Liver (tissue), 9 donors: ENCODE measurements around the gene TMIGD1. TPM values are rescaled to one million over a fixed set of nuclear protein-coding genes. Genes with fewer than 3 reads are reported as not detected.

Experiments
- DNase-seq: peaks from one replicate; pipeline ENCODE4 v3.0.0-alpha.2; 2017; ENCODE audit warnings: low spot score
- H3K27ac ChIP-seq, 2 donors: one replicate each; pipeline ENCODE4 v1.7.0; 2013; ENCODE audit warnings: inconsistent platforms in 2 of 2, low read length in 2 of 2, control low read depth in 1 of 2, low read depth in 1 of 2, mild to moderate bottlenecking in 1 of 2
- H3K27me3 ChIP-seq, 4 donors: one replicate each; pipeline versions ENCODE4 v1.6.1 to v1.7.0; 2013; ENCODE audit warnings: low read length in 3 of 4, inconsistent platforms in 1 of 4, mild to moderate bottlenecking in 1 of 4, moderate library complexity in 1 of 4; ENCODE audit not compliant: control insufficient read depth in 4 of 4, insufficient read depth in 4 of 4
- H3K36me3 ChIP-seq, 4 donors: one replicate each; pipeline versions ENCODE4 v1.6.1 to v1.7.0; 2013; ENCODE audit warnings: low read length in 3 of 4, mild to moderate bottlenecking in 3 of 4, low read depth in 1 of 4, moderate library complexity in 1 of 4; ENCODE audit not compliant: control insufficient read depth in 4 of 4, insufficient read depth in 3 of 4
- H3K4me1 ChIP-seq, 4 donors: one replicate each; pipeline versions ENCODE4 v1.6.1 to v1.7.0; 2013; ENCODE audit warnings: low read length in 3 of 4, mild to moderate bottlenecking in 3 of 4, moderate library complexity in 1 of 4; ENCODE audit not compliant: control insufficient read depth in 4 of 4, insufficient read depth in 4 of 4
- H3K4me3 ChIP-seq, 3 donors: one replicate each; pipeline versions ENCODE4 v1.6.1 to v1.7.0; 2013; ENCODE audit warnings: low read length in 3 of 3, control low read depth in 1 of 3, low read depth in 1 of 3, mild to moderate bottlenecking in 1 of 3
- H3K9ac ChIP-seq, 2 donors: one replicate each; pipeline ENCODE4 v1.7.0; 2013; ENCODE audit warnings: low read length in 2 of 2, mild to moderate bottlenecking in 2 of 2, moderate library complexity in 2 of 2, control low read depth in 1 of 2, low read depth in 1 of 2
- H3K9me3 ChIP-seq, 4 donors: one replicate each; pipeline versions ENCODE4 v1.6.1 to v1.7.0; 2013; ENCODE audit warnings: low read length in 3 of 4; ENCODE audit not compliant: control insufficient read depth in 4 of 4
- EGR1 ChIP-seq, 2 donors: IDR thresholded peaks; 2 replicates each; pipeline ENCODE4 v1.6.1; 2016 to 2018; ENCODE audit warnings: antibody characterized with exemption in 2 of 2, low read depth in 2 of 2
- FOXA1 ChIP-seq: IDR thresholded peaks from 2 replicates; pipeline ENCODE4 v1.6.1; 2016; ENCODE audit warnings: antibody characterized with exemption
- FOXA2 ChIP-seq: IDR thresholded peaks from 2 replicates; pipeline ENCODE4 v1.6.1; 2016; ENCODE audit warnings: antibody characterized with exemption
- GABPA ChIP-seq, 2 donors: IDR thresholded peaks in 1 of 2; conservative IDR thresholded peaks in 1 of 2; 2 replicates each; pipeline ENCODE4 v1.6.1; 2016; ENCODE audit warnings: antibody characterized with exemption in 2 of 2, mild to moderate bottlenecking in 1 of 2, moderate library complexity in 1 of 2
- HNF4A ChIP-seq, 2 donors: conservative IDR thresholded peaks; 2 replicates each; pipeline ENCODE4 v1.6.1; 2016; ENCODE audit warnings: antibody characterized with exemption in 2 of 2, mild to moderate bottlenecking in 2 of 2
- HNF4G ChIP-seq: IDR thresholded peaks from 2 replicates; pipeline ENCODE4 v1.6.1; 2016; ENCODE audit warnings: antibody characterized with exemption
- JUND ChIP-seq, 2 donors: IDR thresholded peaks; 2 replicates each; pipeline ENCODE4 v1.6.1; 2016; ENCODE audit warnings: antibody characterized with exemption in 2 of 2
- REST ChIP-seq: IDR thresholded peaks from 2 replicates; pipeline ENCODE4 v1.6.1; 2016; ENCODE audit warnings: antibody characterized with exemption, mild to moderate bottlenecking
- RXRA ChIP-seq, 2 donors: IDR thresholded peaks; 2 replicates each; pipeline ENCODE4 v1.6.1; 2017 to 2018; ENCODE audit warnings: antibody characterized with exemption in 2 of 2, mild to moderate bottlenecking in 1 of 2
- SP1 ChIP-seq: IDR thresholded peaks from 2 replicates; pipeline ENCODE4 v1.6.1; 2018; ENCODE audit warnings: antibody characterized with exemption, mild to moderate bottlenecking
- TAF1 ChIP-seq: conservative IDR thresholded peaks from 2 replicates; pipeline ENCODE4 v1.6.1; 2016; ENCODE audit warnings: antibody characterized with exemption, mild to moderate bottlenecking
- YY1 ChIP-seq: IDR thresholded peaks from 2 replicates; pipeline ENCODE4 v1.6.1; 2016; ENCODE audit warnings: antibody characterized with exemption, mild to moderate bottlenecking
- WGBS: extraction: QIAGEN DNeasy Blood & Tissue Kit; methylation state at CpG from one replicate; pipeline ENCODE4 v1.1.7; 2013; 5-methylcytosine and 5-hydroxymethylcytosine counted together
- polyA plus RNA-seq, 2 donors: library from polyadenylated mRNA; stranded (reverse) in 1 of 2; unstranded in 1 of 2; fragments of 200-250 nt in 1 of 2; fragments of >200 nt in 1 of 2; fragmentation: Nextera tagmentation in 1 of 2; extraction: Ambion mirVana in 1 of 2; gene quantifications; one replicate each; pipeline versions ENCODE4 v1.2.1 to v1.2.3, GENCODE V29; 2013 to 2015
- total RNA-seq, 2 donors: library from RNA; depleted of rRNA; stranded (reverse); fragments of >200 nt; gene quantifications; one replicate each; pipeline ENCODE4 v1.2.3, GENCODE V29; 2014
- TF ChIP-seq, protein P1 (sequence below): IDR thresholded peaks from 2 replicates; pipeline ENCODE4 v1.6.1; 2016; ENCODE audit warnings: antibody characterized with exemption
- TF ChIP-seq, protein P2 (sequence below): IDR thresholded peaks from 2 replicates; pipeline ENCODE4 v1.6.1; 2016; ENCODE audit warnings: antibody characterized with exemption
- TF ChIP-seq, protein P3 (sequence below): fragments of 150-350 bp; IDR thresholded peaks from 2 replicates; pipeline ENCODE4 v1.5.1; 2017; ENCODE audit warnings: improper control_type of control experiment, low read depth, low read length; ENCODE audit not compliant: missing input control
- TF ChIP-seq, protein P4 (sequence below): IDR thresholded peaks from 2 replicates; pipeline ENCODE4 v1.6.1; 2016; ENCODE audit warnings: antibody characterized with exemption
- donor health status: healthy.
- donor health status: healthy.
- donor health status: healthy.
- donor health status: healthy.
- donor health status: healthy.

The TMIGD1 gene
- total and polyA plus RNA-seq, 4 donors: not detected

DNA sequence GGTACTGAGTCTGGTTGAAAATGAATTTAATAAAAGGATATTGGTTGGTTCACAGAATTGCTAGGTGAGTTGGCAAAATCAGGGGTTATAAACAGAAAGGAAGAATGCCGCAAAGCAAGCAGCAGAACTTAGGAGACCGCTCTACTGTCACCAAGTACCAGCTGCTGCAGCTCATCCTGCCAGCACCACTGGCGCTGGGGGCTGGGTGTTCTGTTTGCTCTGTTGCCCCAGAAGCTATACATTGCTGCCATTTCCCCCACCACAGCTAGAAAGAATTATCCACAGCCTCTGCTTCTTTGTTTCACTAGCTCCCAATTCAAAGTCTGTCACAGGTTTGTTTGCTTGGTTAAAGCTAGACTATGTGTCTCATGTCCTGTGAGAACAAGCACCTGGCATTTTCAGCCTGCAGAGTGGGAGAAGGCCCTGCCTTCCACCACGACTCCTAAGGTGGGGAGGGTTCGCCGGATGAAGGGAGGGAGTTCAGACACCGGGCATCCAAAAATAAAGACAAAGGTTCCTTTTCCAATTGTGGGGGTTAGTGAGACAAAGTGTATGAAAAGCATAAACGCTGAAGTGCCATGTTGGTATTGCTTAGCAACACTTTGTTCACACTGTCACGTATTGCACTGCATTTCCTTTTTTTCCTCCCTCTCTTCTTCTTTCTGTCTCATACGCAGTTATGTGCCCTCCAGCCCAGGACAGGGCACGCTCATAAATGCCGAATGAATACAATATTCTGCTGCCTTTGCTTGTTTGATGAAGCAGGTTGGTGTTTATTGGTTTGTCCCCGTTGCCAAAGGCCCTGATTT, 35.3 kb upstream of the TMIGD1 start:
- no peak for DNase-seq
- Histone ChIP-seq H3K27ac (no peak overlapping the region), H3K9me3 (no peaks in the 10 kb centered on the region)

GRCh38 chr17:30366536-30366935, 32.7 kb upstream of the TMIGD1 start:
- Histone ChIP-seq H3K9me3 (peaks cover 0 to 5% (median 2%) of the 10 kb centered on the region in 4 donors), H3K27ac (no peak overlapping the region), H3K4me1 (peaks cover 0 to 2% (median 0%) of the 10 kb centered on the region in 4 donors), H3K9ac (no peak overlapping the region), H3K36me3 (no peaks in the 10 kb centered on the region), H3K4me3 (no peak overlapping the region), H3K27me3 (no peaks in the 10 kb centered on the region)
- TF ChIP-seq, protein P1, sequence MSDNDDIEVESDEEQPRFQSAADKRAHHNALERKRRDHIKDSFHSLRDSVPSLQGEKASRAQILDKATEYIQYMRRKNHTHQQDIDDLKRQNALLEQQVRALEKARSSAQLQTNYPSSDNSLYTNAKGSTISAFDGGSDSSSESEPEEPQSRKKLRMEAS: no peak
- no peak for DNase-seq
- WGBS: 91% methylated on average over 3 of the region's 3 CpGs

More for the DNA sequence above, 35.3 kb upstream of the TMIGD1 start:
- H3K9ac ChIP-seq: no peak overlapping the region
- H3K4me1 ChIP-seq: no peaks in the 10 kb centered on the region
- no peaks in the 10 kb centered on the region for H3K36me3 ChIP-seq
- H3K27me3 ChIP-seq: no peaks in the 10 kb centered on the region
- WGBS: 88% methylated on average over 13 of the region's 13 CpGs
- no peak overlapping the region for H3K4me3 ChIP-seq
- TF ChIP-seq FOXA1 (no peak), HNF4A (conservative IDR thresholded peaks at IDR 0.05) (no peak), JUND (IDR thresholded peaks at IDR 0.05) (no peak), REST (no peak), RXRA (IDR thresholded peaks at IDR 0.05) (no peak), FOXA2 (no peak), GABPA (IDR thresholded peaks at IDR 0.05 in 1 of 2, conservative IDR thresholded peaks at IDR 0.05 in 1 of 2) (no peak), SP1 (no peak), HNF4G (no peak), EGR1 (IDR thresholded peaks at IDR 0.05; ENCODE audit: low read depth in 2 of 2) (no peak)

DNA sequence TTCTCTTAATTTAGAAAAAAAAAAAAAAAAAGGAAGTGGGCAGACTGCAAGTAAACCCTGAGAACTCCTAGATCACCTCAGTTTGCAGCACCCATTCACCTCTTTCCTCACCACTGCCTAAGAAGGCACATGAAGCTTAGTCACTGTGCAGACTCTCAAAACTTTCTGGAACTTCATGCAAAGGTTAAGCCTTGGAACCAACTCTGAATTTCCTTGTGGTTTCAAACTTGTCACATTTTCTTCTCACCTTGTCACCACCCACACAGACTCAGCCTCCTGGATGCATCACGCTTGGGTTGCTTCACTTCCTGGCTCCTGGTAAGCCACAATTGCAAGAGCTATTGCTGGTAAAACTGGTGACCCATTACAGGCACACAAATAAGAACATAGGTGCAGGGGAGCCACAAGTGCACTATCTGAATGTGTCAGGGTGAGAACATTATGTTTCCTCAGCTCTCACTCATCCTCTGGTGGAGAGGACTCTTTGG, 29.9 kb upstream of the TMIGD1 start:
- peaks cover 0 to 2% (median 0%) of the 10 kb centered on the region in 4 donors for H3K4me1 ChIP-seq
- no peaks in the 10 kb centered on the region for H3K36me3 ChIP-seq
- no peak for DNase-seq
- no peak overlapping the region for H3K4me3 ChIP-seq
- peak overlapping the region in 1 of 2 donors; percentile 19 for H3K27ac ChIP-seq
- H3K9ac ChIP-seq: no peak overlapping the region
- WGBS: 51% methylated on average over 1 of the region's 1 CpG
- peaks cover 0 to 5% (median 2%) of the 10 kb centered on the region in 4 donors for H3K9me3 ChIP-seq
- TF ChIP-seq FOXA1 (no peak), EGR1 (IDR thresholded peaks at IDR 0.05; ENCODE audit: low read depth in 2 of 2) (no peak), RXRA (IDR thresholded peaks at IDR 0.05) (peak in 1 of 2 donors; percentile 28), GABPA (IDR thresholded peaks at IDR 0.05 in 1 of 2, conservative IDR thresholded peaks at IDR 0.05 in 1 of 2) (peak in 1 of 2 donors; percentile 46), HNF4G (no peak), SP1 (peak; percentile 58), JUND (IDR thresholded peaks at IDR 0.05) (no peak), TAF1 (no peak), FOXA2 (no peak), YY1 (no peak), HNF4A (conservative IDR thresholded peaks at IDR 0.05) (no peak)
- TF ChIP-seq, protein P2, sequence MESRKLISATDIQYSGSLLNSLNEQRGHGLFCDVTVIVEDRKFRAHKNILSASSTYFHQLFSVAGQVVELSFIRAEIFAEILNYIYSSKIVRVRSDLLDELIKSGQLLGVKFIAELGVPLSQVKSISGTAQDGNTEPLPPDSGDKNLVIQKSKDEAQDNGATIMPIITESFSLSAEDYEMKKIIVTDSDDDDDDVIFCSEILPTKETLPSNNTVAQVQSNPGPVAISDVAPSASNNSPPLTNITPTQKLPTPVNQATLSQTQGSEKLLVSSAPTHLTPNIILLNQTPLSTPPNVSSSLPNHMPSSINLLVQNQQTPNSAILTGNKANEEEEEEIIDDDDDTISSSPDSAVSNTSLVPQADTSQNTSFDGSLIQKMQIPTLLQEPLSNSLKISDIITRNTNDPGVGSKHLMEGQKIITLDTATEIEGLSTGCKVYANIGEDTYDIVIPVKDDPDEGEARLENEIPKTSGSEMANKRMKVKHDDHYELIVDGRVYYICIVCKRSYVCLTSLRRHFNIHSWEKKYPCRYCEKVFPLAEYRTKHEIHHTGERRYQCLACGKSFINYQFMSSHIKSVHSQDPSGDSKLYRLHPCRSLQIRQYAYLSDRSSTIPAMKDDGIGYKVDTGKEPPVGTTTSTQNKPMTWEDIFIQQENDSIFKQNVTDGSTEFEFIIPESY: no peak
- TF ChIP-seq, protein P3, sequence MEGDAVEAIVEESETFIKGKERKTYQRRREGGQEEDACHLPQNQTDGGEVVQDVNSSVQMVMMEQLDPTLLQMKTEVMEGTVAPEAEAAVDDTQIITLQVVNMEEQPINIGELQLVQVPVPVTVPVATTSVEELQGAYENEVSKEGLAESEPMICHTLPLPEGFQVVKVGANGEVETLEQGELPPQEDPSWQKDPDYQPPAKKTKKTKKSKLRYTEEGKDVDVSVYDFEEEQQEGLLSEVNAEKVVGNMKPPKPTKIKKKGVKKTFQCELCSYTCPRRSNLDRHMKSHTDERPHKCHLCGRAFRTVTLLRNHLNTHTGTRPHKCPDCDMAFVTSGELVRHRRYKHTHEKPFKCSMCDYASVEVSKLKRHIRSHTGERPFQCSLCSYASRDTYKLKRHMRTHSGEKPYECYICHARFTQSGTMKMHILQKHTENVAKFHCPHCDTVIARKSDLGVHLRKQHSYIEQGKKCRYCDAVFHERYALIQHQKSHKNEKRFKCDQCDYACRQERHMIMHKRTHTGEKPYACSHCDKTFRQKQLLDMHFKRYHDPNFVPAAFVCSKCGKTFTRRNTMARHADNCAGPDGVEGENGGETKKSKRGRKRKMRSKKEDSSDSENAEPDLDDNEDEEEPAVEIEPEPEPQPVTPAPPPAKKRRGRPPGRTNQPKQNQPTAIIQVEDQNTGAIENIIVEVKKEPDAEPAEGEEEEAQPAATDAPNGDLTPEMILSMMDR: no peak
- TF ChIP-seq, protein P4, sequence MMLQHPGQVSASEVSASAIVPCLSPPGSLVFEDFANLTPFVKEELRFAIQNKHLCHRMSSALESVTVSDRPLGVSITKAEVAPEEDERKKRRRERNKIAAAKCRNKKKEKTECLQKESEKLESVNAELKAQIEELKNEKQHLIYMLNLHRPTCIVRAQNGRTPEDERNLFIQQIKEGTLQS: no peak
- TF ChIP-seq, protein P1: no peak
- H3K27me3 ChIP-seq: no peaks in the 10 kb centered on the region
